Activated T-helper 1 cell treated with Interleukin-2 at 50 U/mL for 16 hours (primary cell): ENCODE measurements around the gene PARP16.
"Not testable (repeated sequence)": the region's sequence is repeated elsewhere in the genome, so short reads cannot be mapped to it uniquely, and the experiment has no call there.

Source experiments
- DNase-seq: peaks from one replicate; pipeline ENCODE4 v3.0.0-alpha.2; 2020; ENCODE audit warnings: low read depth

PARP16 gene

DNA sequence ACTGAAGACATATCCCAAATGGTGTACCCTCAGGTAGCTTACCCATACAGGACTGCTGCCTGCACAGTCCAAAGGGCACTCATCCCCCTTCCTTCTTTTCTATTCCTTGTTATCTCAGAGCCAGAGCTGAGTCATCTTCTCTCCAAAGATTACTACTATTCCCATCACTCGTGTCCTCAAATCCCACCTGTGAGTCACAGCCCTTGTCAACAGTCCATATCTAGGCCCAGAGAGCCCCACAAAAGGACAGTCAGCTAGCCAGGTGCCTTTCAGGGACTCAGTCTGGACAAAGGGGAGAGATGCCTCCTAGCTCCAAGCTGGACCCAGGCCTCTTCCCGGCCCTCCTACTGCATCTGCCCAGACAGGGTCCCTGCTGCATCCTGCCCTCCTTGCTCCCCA, 11.0 kb downstream of the PARP16 start:
- no peak for DNase-seq

DNA sequence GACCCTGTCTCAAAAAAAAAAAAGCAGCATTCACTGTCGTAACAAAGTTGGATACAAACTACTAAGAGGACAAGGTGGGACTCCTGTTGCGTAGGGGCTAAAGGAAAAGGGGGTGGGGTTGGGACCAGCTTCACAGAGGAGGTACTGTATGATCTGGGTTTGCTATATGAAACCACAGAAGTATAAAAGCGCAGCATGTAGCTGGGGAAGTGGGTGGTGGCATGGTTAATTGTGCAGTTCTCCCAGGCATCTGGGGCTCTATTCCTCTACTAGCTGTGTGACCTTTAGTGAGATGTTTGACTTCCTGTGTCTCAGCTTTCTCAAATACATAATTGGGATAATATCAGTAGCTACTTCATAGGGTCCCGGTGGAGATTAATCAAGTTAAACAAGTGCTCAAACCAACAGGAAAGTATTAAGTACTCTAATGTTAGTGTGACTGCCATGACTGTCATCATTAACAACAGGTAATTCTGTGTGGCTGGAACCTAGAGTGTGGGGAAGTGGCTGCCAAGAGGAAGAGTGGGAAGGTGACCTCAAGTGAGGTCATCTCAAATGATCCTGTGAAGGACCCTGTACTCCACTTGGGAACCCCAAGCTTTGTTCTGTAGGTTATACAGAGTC, 11.5 kb downstream of the PARP16 start:
- DNase-seq = no peak

DNA sequence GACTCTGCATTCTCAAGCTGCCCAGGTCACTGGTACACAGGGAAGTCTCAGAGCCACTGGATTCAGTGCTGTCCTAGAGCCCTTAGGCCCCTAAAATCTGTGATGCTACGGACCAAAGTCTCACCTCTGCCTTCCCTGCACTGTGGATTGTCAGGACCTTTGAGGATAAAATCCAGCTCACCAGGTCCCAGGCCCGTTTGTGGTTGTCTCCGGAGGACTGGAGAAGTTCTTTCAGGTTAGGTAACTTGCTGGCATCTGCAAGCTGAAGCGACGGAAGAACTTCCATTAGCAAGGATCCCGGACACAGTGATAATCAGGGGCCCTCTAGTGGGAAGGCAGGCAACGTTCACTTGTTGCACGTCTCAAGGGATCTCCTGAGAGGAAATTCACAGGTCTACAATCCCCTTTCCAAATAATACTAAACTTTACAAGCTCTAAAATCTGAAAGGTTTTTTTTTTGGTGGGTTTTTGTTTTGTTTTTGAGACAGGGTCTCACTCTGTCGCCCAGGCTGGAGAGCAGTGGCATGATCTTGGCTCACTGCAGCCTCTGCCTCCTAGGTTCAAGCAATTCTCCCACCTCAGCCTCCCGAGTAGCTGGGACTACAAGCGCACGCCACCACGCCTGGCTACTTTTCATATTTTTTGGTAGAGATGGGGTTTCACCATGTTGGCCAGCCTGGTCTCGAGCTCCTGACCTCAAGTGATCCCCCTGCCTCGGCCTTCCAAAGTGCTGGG, 15.7 kb downstream of the PARP16 start:
- not testable (repeated sequence) for DNase-seq

- no peak for DNase-seq
Measured at GRCh38 chr15:65268411-65268810, 18.3 kb downstream of the PARP16 start.

GRCh38 chr15:65266469-65266868, 20.2 kb downstream of the PARP16 start:
- DNase-seq = no peak

- DNase-seq = no peak
Measured at GRCh38 chr15:65264863-65265430, 21.7 kb downstream of the PARP16 start.

GRCh38 chr15:65263313-65263712, 23.4 kb downstream of the PARP16 start:
- DNase-seq = no peak

DNA sequence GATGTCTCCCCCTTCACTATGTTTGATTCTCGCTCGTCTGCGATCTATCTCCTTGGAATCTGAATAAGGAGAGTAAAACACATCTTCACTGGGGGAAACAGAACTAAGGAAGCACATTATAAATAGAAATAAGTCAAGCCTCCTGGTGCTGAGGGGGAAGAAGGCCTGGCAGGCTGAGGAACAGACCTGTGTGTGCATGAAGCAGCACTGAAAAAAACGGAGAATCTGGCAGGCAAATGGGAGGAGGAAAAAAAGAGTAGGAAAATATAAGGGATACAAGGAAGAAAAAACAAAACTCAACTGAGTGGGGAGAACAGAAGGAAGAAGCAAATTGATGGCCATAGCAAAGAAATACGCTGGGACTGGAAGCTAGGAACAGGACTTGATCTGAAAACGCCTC, 25.7 kb downstream of the PARP16 start:
- no peak for DNase-seq

DNA sequence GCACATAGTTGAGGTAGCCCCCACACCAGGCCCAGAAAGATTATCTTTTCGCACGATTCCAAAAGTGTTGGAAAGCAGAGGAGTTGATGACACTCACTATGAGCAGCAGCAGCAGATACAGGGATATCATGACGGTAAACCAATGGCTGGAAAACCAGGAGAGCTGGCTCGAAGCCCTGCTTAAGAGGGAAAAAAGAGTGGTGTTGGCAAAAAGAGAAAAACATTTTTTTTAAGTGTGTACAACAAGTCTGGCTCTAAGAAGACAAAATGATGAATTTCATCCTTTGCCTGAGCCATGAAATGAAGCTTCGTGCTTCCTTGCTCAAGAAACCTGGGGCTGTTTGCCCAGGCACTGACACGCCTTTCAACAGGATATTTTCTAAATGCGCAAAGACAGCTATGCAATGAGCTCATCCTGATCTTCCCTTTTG, 27.3 kb downstream of the PARP16 start:
- no peak for DNase-seq

GRCh38 chr15:65258375-65259262, 28.1 kb downstream of the PARP16 start:
- no peak for DNase-seq

DNA sequence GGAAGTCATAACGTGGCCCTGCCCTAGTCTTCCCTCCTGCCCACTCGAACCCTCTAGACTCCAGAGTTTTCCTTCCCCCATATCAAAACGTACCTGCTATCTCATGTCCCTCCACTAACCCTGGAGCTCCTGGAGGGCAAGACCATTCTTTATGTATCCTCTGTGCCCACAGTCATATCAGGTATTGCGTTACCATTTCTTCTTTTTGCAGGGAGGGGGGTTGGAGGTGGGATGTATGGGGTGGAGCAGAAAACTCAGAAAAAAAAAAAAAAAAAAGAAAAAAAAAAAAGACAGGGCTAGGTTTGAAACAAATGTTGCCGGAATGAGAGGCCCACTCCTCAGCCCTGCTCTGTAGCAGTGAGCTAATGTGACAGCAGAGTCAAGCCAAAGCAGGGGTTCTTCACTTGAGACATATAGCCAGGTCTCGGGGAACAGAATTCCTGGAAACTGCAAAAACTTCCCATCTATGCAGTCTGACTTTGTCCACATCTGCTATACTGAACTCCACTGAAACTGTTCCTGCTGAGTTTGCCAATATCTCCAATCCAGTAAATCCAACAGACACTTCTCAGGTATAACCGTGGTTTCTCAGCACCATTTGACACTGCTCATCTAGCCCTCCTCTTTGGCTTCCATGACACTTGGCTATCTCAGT, 31.1 kb downstream of the PARP16 start:
- DNase-seq = no peak

GRCh38 chr15:65254758-65255157, 31.9 kb downstream of the PARP16 start:
- no peak for DNase-seq

DNA sequence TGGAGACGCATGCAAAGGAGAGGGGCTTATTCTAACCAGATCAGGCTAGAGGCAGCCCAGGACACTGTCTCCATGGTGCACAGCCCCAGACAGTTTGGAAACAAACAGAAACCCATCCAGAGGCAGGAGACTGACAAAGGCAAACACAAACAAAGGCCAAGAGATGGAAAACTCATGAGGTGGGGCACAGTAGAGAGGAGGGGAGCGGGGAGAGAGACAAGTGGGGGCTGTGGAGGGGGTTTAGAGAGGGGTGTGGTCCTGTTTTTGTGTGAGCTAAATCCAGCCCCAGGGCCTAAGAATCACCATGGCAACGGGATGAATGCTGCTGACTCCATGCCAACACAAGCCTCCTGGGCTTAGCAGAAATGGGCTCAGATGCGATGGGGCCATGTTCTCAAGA, 32.3 kb downstream of the PARP16 start:
- DNase-seq = no peak

DNA sequence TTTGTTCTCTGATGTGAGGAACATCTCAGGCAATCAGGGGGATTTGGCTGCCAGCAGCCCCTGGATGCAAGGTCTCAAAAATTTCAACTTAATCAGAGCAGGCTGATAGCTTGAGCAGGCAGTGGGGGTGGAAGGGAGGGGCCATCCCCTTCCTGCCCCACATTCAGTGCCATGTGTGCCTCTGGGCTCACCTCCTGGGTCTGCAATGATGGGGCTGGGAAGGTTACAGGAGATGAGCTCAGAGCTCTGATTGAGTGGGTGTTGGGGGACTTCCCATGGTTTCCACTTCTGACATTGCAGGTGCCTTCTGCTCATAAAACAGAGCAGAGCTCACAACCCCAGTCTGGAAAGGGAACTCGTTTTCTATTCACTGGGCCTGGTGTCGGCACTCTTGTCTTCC, 37.0 kb downstream of the PARP16 start:
- no peak for DNase-seq

DNA sequence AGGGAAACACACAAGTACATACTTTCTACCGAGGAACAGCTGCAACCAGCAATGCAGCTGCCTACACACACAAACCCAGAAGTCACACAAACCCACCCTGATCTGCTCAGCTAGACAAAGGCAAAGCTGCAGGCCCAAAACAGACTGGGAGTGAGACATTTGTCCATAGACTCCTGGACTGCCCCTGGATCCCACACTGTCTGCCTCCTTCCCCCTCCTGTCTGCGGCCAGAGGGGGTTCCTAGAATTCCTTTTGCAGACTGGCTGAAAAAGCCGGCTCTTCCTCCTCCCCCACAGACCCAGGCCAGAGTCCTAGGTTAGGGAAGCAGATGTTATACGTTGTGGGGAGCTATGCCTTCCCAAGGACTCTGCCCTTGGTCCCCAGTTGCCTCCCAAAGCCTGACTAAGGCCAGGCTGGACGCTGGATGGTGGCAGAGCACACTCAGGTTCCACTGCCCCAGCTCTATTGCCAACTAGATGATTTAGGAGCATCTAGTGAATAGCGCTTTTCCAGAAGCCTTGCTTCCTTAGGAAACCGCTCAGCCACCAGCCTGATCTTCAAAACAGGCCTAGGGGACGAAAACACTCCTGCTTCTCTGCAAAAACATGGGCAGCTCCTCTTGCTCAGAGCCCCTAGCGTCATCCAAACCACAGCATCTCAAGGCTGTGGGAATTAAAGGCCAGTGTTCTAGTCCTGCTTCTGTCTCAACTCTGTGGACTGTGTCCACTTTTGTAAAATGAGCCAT, 38.0 kb downstream of the PARP16 start:
- DNase-seq = no peak

DNA sequence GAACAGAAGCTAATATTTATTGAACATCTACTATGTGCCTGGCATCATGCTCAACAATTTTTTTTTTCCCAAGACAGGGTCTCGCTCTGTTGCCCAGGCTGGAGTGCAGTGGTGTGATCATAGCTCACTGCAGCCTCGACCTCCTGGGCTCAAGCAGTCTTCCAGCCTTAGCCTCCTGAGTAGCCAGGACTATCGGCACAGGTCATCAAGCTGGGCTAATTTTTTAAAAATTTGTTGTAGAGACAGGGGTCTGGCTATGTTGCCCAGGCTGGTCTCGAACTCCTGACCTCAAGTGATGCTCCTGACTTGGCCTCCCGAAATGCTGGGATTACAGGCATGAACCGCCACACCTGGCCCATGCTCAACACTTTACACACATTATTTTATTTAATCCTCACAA, 39.7 kb downstream of the PARP16 start:
- no peak for DNase-seq

DNA sequence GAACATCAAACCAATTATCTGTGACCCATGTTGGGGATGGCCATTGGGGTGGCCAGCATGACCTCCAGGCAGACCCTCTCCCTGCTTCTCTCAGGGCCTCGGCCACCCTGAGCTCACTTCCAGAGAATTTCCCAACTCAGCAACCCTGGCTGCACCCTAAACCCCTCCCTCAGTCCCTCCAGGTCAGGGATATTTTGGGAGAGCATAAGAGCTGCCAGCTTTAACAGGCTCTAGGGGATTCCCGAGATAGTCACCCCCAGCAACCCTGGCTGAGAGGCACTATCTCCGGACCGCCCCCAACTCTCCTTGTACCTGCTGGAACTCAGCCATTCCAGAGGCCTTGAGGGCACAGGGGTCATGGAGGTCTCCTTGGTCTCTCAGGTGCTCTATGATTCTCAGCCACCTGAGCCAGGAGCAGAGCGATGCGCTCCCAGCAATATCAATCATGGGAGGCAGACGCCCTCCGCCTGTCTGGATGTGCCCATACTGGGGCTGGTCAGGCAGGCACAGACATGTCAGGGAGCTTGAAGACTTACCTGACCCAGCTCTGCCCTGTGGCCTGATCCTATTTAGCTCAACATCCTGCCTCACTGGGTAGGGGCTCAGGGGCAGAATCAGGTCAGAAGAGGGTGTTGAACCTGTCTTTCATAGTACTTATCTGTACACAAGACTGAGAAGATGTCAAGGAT, 40.5 kb downstream of the PARP16 start:
- DNase-seq = no peak

DNA sequence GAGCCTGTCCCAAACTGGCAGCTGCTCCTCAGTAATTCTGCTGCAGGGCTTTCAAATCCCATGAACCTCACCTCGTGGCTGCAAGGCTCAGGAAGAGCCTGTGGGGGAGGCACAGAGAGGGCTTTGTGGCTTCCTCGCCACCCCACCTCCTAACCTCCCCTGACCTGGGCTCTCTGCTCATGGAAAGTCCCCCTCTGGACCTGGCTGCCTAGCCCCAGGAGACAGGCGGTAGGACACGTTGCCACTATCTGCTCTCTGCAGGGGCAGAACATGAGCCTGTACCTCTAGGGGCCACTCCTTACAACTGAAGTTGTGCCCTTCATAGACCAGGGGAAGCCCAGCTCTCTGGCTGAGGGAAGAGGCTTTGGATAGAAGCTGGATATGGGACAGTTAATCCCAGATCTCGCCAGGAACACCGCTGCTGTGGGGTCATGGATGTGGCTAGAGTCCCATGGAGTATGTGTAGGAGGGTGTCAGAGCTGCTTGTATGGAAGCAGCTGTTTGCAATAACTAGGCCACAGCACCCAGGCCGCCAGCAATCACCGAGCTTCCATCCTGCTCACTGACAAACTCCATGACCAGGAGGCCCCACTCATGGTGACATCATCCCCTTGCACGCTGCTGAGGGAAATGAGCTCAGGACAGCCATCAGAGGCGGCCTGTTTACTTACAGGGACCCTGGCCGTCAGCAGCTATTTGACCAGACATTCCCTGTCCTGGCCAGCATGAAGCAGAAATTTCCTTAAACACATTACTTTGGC, 41.4 kb downstream of the PARP16 start:
- DNase-seq = no peak

DNA sequence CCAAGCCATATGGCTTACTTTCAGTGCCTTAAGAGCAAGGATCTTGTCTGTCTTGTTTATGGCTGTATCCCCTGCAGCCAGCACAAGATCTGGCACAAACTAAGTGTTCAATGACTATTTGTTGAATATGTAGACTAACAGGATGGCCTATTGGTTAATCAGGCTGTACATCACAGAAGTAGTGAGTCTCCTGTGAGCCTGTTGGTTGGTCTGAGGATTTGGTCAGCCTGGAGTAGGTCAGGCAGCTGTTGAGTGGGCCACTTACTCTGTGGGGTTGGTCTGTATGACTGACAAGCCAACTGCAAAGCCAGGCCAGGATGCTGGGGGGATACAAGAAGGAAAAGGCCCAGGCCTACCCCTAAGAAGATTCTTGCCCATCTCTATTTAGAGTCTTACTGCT, 42.0 kb downstream of the PARP16 start:
- DNase-seq = no peak

- DNase-seq = not testable (repeated sequence)
Measured at GRCh38 chr15:65236443-65236842, 50.2 kb downstream of the PARP16 start.
